ENCODE results near the gene CPA2.

The CPA2 gene

DNA sequence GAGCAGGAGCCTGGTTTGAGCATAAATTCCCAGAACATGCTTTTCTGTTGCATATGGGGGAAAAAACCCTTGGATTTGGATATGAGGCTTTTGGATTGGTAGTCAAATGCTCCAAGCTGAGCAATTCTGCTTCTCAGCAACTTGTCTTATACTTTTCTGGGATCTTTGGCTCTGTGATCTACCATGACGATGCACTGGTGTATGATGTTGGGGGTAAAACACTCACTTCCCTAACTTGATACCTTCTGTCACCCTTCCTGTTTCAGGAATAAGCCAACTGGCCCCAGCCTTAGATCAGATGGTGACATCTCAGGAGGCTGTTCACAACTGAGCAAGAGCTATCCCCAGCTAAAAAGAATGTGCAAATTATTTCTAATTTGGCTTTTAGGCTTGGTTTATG lies 13.2 kb downstream of the CPA2 start:
- no peaks in the 10 kb centered on the region; the same call in 1 of the 2 replicates for H3K4me1 ChIP-seq (ENCODE audit: control insufficient read depth, insufficient read depth, low read length)
- no peaks in the 10 kb centered on the region for H3K9me3 ChIP-seq (ENCODE audit: control insufficient read depth, insufficient read depth, low read length)
- H3K27ac ChIP-seq (ENCODE audit: low read length): no peak overlapping the region
- DNase-seq (ENCODE audit: low read depth, low spot score): no peak
- H3K27me3 ChIP-seq (ENCODE audit: control insufficient read depth, insufficient read depth, low read length): no peaks in the 10 kb centered on the region
- no peaks in the 10 kb centered on the region for H3K36me3 ChIP-seq (ENCODE audit: control insufficient read depth, insufficient read depth, low read length)
- no CpG with 5 or more reads among the region's 1 CpG for WGBS (ENCODE audit: insufficient coverage, insufficient read length)
- no peak overlapping the region for H3K4me3 ChIP-seq (ENCODE audit: low read length)

DNA sequence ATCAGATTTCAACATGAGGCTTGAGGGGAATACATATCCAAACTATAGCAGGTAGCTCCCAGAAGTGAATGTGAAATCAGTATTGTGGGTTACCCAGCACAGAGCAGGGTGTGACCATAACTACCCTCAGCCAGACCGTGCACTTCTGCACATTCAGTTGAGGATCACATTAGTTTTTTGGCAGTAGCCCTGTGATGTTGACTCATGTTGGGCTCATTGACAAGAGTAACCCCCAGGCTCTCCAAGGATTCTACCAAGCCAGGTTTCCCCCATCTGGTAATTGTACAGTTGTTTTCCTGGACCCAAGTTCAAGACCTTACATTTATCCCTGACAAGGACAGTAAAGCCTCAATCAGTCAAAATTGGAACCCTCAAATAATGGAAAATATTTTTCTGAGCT lies 14.6 kb downstream of the CPA2 start:
- no peaks in the 10 kb centered on the region for H3K36me3 ChIP-seq (ENCODE audit: control insufficient read depth, insufficient read depth, low read length)
- no peak overlapping the region for H3K27ac ChIP-seq (ENCODE audit: low read length)
- WGBS (ENCODE audit: insufficient coverage, insufficient read length): no CpG with 5 or more reads among the region's 1 CpG
- H3K9me3 ChIP-seq (ENCODE audit: control insufficient read depth, insufficient read depth, low read length): no peaks in the 10 kb centered on the region
- no peak overlapping the region for H3K4me3 ChIP-seq (ENCODE audit: low read length)
- H3K27me3 ChIP-seq (ENCODE audit: control insufficient read depth, insufficient read depth, low read length): no peaks in the 10 kb centered on the region
- no peak for DNase-seq (ENCODE audit: low read depth, low spot score)
- H3K4me1 ChIP-seq (ENCODE audit: control insufficient read depth, insufficient read depth, low read length): no peaks in the 10 kb centered on the region

DNA sequence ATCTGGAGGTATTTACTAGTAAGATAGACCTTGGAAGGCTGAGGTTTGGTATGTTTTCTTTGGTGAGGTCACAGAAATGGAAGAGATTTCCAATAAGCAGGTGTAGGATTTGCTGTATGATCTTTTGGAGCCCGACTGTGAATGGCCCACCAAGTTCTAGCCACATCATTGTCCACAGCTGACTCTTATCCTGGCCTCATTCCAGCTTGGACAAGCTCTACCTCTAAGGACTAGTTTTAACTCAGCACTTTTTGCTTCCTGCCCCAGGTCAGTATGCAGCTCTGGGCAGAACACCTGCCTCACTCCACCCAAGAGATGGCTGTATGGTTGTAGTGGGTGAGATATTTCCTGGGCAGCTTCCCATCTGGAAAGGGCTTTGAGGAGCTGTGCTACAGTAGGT lies 20.2 kb downstream of the CPA2 start:
- Histone ChIP-seq H3K9me3 (ENCODE audit: control insufficient read depth, insufficient read depth, low read length) (no peaks in the 10 kb centered on the region), H3K36me3 (ENCODE audit: control insufficient read depth, insufficient read depth, low read length) (no peaks in the 10 kb centered on the region), H3K4me3 (ENCODE audit: low read length) (no peak overlapping the region), H3K27me3 (ENCODE audit: control insufficient read depth, insufficient read depth, low read length) (no peaks in the 10 kb centered on the region), H3K27ac (ENCODE audit: low read length) (no peak overlapping the region), H3K4me1 (ENCODE audit: control insufficient read depth, insufficient read depth, low read length) (no peaks in the 10 kb centered on the region)
- WGBS (ENCODE audit: insufficient coverage, insufficient read length): no CpG with 5 or more reads among the region's 1 CpG
- no peak for DNase-seq (ENCODE audit: low read depth, low spot score)

DNA sequence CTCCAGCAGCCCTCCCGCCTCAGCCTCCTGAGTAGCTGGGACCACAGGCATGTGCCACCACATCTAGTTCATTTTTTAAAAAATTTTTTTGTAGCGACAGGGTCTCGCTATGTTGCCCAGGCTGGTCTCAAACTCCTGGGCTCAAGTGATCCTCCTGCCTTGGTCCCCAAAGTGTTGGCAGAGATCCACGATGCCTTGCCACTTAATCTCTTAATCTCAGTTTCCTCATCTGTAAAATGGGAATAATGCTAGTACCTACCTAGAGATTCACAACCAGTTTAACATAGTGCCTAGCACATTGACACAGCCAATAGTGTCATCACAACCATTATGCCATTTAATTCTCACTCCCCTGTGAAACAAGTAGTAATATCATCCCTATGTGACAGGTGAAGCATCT lies 21.5 kb downstream of the CPA2 start:
- H3K4me1 ChIP-seq (ENCODE audit: control insufficient read depth, insufficient read depth, low read length): no peaks in the 10 kb centered on the region

DNA sequence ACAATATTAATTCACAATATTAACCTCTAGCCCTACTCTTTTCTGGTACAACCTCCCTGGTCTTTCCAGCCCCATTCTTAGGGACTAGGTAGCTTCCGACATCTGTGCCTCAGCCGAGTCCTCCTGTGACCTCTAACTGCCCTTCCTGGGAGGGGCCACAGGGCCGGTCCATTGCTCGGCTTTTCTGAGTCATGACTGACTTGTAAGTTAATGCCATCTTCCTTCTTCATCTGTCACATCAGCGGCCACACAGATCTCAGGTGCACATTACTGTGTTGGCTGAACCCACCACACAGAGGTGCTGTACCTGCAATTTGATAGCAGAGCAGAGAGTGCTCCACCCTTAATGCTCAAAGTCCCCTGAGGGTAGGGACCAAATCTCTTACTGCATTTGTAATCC lies 22.2 kb downstream of the CPA2 start:
- Histone ChIP-seq H3K4me1 (ENCODE audit: control insufficient read depth, insufficient read depth, low read length) (no peaks in the 10 kb centered on the region), H3K27me3 (ENCODE audit: control insufficient read depth, insufficient read depth, low read length) (no peaks in the 10 kb centered on the region), H3K27ac (ENCODE audit: low read length) (no peak overlapping the region), H3K4me3 (ENCODE audit: low read length) (no peak overlapping the region), H3K36me3 (ENCODE audit: control insufficient read depth, insufficient read depth, low read length) (no peaks in the 10 kb centered on the region), H3K9me3 (ENCODE audit: control insufficient read depth, insufficient read depth, low read length) (no peaks in the 10 kb centered on the region)
- no peak for DNase-seq (ENCODE audit: low read depth, low spot score)
- no CpG with 5 or more reads among the region's 5 CpGs for WGBS (ENCODE audit: insufficient coverage, insufficient read length)

More for the DNA sequence above, 21.5 kb downstream of the CPA2 start:
- Histone ChIP-seq H3K9me3 (ENCODE audit: control insufficient read depth, insufficient read depth, low read length) (no peaks in the 10 kb centered on the region), H3K36me3 (ENCODE audit: control insufficient read depth, insufficient read depth, low read length) (no peaks in the 10 kb centered on the region), H3K4me3 (ENCODE audit: low read length) (no peak overlapping the region), H3K27me3 (ENCODE audit: control insufficient read depth, insufficient read depth, low read length) (no peaks in the 10 kb centered on the region), H3K27ac (ENCODE audit: low read length) (no peak overlapping the region)
- DNase-seq (ENCODE audit: low read depth, low spot score): no peak
- WGBS (ENCODE audit: insufficient coverage, insufficient read length): no CpG with 5 or more reads among the region's 4 CpGs

DNA sequence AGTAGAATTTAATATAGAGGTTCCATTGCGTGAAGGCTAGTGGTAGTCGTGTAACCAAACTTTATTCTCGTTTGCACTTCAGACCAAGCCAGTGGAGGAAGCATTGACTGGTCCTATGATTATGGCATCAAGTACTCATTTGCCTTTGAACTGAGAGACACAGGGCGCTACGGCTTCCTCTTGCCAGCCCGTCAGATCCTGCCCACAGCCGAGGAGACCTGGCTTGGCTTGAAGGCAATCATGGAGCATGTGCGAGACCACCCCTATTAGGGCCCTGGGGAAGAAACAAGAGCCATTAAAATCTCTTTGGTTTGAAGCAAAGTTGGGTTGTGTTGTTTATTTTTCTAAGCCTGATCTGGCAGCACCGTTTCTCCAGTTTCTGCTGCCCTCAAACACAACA lies 22.8 kb downstream of the CPA2 start:
- Histone ChIP-seq H3K36me3 (ENCODE audit: control insufficient read depth, insufficient read depth, low read length) (no peaks in the 10 kb centered on the region), H3K9me3 (ENCODE audit: control insufficient read depth, insufficient read depth, low read length) (no peaks in the 10 kb centered on the region), H3K27ac (ENCODE audit: low read length) (no peak overlapping the region), H3K4me3 (ENCODE audit: low read length) (no peak overlapping the region), H3K27me3 (ENCODE audit: control insufficient read depth, insufficient read depth, low read length) (no peaks in the 10 kb centered on the region), H3K4me1 (ENCODE audit: control insufficient read depth, insufficient read depth, low read length) (no peaks in the 10 kb centered on the region)
- WGBS (ENCODE audit: insufficient coverage, insufficient read length): no CpG with 5 or more reads among the region's 9 CpGs
- DNase-seq (ENCODE audit: low read depth, low spot score): no peak

DNA sequence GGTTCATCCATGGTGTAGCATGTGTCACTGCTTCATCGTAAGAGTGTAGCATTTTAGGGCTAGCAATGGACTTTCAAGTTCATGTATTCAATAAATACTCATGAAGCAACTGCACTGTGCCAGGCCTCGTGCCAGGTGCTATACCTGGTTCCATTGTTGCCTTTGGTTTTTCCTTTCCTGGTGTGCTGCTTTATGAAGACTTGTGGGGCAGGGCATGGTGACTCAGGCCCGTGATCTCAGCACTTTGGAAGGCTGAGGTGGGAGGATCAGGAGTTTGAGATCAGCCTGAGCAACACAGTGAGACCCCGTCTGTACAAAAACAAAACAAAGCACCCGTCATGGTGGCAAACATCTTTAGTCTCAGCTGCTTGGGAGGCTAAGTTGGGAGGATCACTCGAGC lies 24.1 kb downstream of the CPA2 start:
- Histone ChIP-seq H3K9me3 (ENCODE audit: control insufficient read depth, insufficient read depth, low read length) (no peaks in the 10 kb centered on the region), H3K4me1 (ENCODE audit: control insufficient read depth, insufficient read depth, low read length) (no peaks in the 10 kb centered on the region), H3K27ac (ENCODE audit: low read length) (no peak overlapping the region), H3K36me3 (ENCODE audit: control insufficient read depth, insufficient read depth, low read length) (no peaks in the 10 kb centered on the region), H3K4me3 (ENCODE audit: low read length) (no peak overlapping the region), H3K27me3 (ENCODE audit: control insufficient read depth, insufficient read depth, low read length) (no peaks in the 10 kb centered on the region)
- WGBS (ENCODE audit: insufficient coverage, insufficient read length): no CpG with 5 or more reads among the region's 6 CpGs
- DNase-seq (ENCODE audit: low read depth, low spot score): no peak

DNA sequence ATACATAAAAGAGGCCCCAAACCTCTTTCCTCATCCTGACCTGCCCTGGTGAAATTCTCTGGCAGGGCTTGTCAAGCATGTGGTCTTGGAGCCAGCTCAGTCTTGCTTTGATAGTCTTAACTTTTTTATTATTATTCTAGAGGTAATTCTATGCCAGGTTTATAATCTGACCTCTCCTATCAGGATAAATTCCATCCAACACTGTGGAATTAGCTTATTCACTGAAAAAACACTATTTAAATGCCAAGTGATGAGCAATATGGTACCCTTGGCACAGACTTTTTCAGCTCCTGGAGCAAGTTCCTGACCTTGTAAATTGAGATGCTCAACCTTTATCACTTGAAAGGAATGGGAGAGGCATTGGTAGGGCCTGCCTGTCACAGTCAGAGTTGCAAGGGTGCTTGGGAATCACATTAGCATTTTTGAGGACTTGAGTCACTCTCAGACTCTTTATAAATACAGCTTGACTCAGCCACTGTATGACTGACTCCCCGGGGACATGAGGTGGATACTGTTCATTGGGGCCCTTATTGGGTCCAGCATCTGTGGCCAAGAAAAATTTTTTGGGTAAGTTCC lies 26.1 kb downstream of the CPA2 start, which contains the start of gene CPA4:
Gene CPA4 (plus strand): TSS at position 480 of the 576 bp plus-strand sequence. CDS start 20 bp downstream, at position 500.
- no peaks in the 10 kb centered on the region for H3K36me3 ChIP-seq (ENCODE audit: control insufficient read depth, insufficient read depth, low read length)
- H3K9me3 ChIP-seq (ENCODE audit: control insufficient read depth, insufficient read depth, low read length): no peaks in the 10 kb centered on the region
- H3K27ac ChIP-seq (ENCODE audit: low read length): no peak within 1 kb of the TSS
- no peaks in the 10 kb centered on the region for H3K27me3 ChIP-seq (ENCODE audit: control insufficient read depth, insufficient read depth, low read length)
- no peak for DNase-seq (ENCODE audit: low read depth, low spot score)
- H3K4me3 ChIP-seq (ENCODE audit: low read length): no peak within 1 kb of the TSS
- H3K4me1 ChIP-seq (ENCODE audit: control insufficient read depth, insufficient read depth, low read length): no peaks in the 10 kb centered on the region
- no CpG with 5 or more reads among the region's 1 CpG for WGBS (ENCODE audit: insufficient coverage, insufficient read length)

DNA sequence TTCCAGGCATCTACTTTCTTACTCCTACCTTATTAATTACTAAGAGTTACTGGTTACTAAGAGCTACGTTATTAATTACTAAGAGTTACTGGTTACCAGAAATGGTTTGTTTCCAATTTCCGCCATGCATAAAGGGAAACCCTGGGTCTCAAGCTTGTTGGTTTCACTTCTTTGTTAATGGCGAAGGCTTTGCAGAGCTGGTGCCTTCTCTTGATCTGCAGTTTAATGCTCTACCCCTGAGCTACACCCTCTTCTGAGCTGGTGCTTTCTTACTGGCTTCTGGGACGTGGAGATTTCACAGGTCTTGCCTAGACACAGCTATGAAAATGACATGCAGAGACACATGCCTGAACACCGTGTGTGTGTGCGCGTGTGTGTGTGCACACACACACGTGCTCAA lies 26.9 kb downstream of the CPA2 start:
- H3K4me3 ChIP-seq (ENCODE audit: low read length): no peak overlapping the region
- H3K4me1 ChIP-seq (ENCODE audit: control insufficient read depth, insufficient read depth, low read length): no peaks in the 10 kb centered on the region
- H3K27ac ChIP-seq (ENCODE audit: low read length): no peak overlapping the region
- H3K36me3 ChIP-seq (ENCODE audit: control insufficient read depth, insufficient read depth, low read length): no peaks in the 10 kb centered on the region
- no peak for DNase-seq (ENCODE audit: low read depth, low spot score)
- no peaks in the 10 kb centered on the region for H3K9me3 ChIP-seq (ENCODE audit: control insufficient read depth, insufficient read depth, low read length)
- no peaks in the 10 kb centered on the region for H3K27me3 ChIP-seq (ENCODE audit: control insufficient read depth, insufficient read depth, low read length)
- no CpG with 5 or more reads among the region's 8 CpGs for WGBS (ENCODE audit: insufficient coverage, insufficient read length)

DNA sequence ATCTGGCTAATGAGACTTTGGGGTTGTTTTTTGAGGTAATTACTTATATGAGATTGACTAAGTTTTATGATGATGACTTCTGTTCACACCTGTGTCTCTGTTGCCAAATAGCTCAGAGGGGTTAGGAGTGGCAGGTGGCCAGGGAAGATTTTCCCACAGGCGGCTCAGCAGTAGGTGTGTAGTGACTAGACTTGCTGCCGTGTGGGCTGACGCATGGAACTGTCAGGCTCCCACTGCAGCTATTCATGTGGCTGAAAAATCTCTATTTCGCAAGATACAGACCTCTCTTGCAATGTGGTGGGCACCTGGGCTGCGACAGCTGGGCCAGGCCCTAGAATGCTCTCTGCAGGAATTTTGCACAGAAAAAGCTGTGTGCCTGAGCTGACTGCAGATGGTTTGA lies 27.7 kb downstream of the CPA2 start:
- WGBS (ENCODE audit: insufficient coverage, insufficient read length): no CpG with 5 or more reads among the region's 5 CpGs
- Histone ChIP-seq H3K27ac (ENCODE audit: low read length) (no peak overlapping the region), H3K9me3 (ENCODE audit: control insufficient read depth, insufficient read depth, low read length) (no peaks in the 10 kb centered on the region), H3K36me3 (ENCODE audit: control insufficient read depth, insufficient read depth, low read length) (no peaks in the 10 kb centered on the region), H3K27me3 (ENCODE audit: control insufficient read depth, insufficient read depth, low read length) (no peaks in the 10 kb centered on the region), H3K4me3 (ENCODE audit: low read length) (no peak overlapping the region), H3K4me1 (ENCODE audit: control insufficient read depth, insufficient read depth, low read length) (no peaks in the 10 kb centered on the region)
- DNase-seq (ENCODE audit: low read depth, low spot score): no peak

DNA sequence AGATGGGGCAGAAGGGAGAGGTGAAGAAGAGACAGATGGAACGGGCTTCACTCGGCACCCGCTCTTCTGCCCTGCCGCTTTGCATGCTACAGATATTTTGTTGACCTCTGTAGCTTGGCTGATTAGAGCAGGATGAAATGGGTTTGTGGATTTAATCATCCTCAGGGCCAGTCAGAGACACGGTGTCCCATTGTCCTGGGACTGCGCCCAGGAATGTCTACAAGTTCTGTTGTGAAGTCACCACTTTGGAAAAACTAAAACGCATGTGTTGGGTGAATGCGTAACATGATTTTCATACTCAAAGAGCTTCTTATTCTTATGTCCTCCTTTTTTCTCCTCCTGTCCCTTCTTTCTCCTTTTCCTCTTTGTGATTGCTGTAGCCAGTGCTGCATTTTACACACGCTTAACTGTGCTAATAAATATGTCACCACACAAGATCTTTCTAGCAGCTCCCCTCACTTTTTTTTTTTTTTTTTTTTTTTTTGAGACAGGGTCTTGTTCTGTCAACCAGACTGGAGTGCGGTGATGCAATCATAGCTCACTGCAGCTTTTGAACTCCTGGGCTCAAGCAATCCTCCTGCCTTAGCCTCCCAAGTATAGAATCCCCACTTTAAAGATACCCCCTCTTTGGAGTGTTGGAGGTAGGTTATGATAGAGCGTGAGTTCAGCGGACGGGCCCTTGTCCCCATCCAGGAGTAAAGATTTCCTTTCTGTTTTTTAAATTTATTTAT lies 29.7 kb downstream of the CPA2 start:
- Histone ChIP-seq H3K4me3 (ENCODE audit: low read length) (no peak overlapping the region), H3K36me3 (ENCODE audit: control insufficient read depth, insufficient read depth, low read length) (no peaks in the 10 kb centered on the region), H3K9me3 (ENCODE audit: control insufficient read depth, insufficient read depth, low read length) (no peaks in the 10 kb centered on the region), H3K4me1 (ENCODE audit: control insufficient read depth, insufficient read depth, low read length) (no peaks in the 10 kb centered on the region), H3K27ac (ENCODE audit: low read length) (no peak overlapping the region), H3K27me3 (ENCODE audit: control insufficient read depth, insufficient read depth, low read length) (no peaks in the 10 kb centered on the region)
- no CpG with 5 or more reads among the region's 13 CpGs for WGBS (ENCODE audit: insufficient coverage, insufficient read length)
- DNase-seq (ENCODE audit: low read depth, low spot score): no peak

Measured in iPS DF 6.9 (cell line).